GM15510 (cell line): Measurements from ENCODE around the gene KCNE3.

Experiments used
- POLR2A ChIP-seq: IDR thresholded peaks from 3 replicates; pipeline ENCODE4 v1.6.1; 2011; ENCODE audit warnings: borderline replicate concordance; ENCODE audit not compliant: insufficient read length; ENCODE audit errors: extremely low read depth

The KCNE3 gene, protein sequence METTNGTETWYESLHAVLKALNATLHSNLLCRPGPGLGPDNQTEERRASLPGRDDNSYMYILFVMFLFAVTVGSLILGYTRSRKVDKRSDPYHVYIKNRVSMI

GRCh38 chr11:74466916-74467885 is at the start of gene KCNE3:
KCNE3 (minus strand) TSS chr11:74467549; CDS start chr11:74457563, 9,986 bp downstream.
- no peak for TF ChIP-seq POLR2A

GRCh38 chr11:74507582-74507981 is 40.2 kb upstream of the KCNE3 start:
- TF ChIP-seq POLR2A = no peak

GRCh38 chr11:74506823-74507222 is 39.5 kb upstream of the KCNE3 start:
- no peak for TF ChIP-seq POLR2A

GRCh38 chr11:74505911-74506310 is 38.6 kb upstream of the KCNE3 start:
- no peak for TF ChIP-seq POLR2A

GRCh38 chr11:74504100-74504691 is 36.8 kb upstream of the KCNE3 start:
- TF ChIP-seq POLR2A = no peak

DNA sequence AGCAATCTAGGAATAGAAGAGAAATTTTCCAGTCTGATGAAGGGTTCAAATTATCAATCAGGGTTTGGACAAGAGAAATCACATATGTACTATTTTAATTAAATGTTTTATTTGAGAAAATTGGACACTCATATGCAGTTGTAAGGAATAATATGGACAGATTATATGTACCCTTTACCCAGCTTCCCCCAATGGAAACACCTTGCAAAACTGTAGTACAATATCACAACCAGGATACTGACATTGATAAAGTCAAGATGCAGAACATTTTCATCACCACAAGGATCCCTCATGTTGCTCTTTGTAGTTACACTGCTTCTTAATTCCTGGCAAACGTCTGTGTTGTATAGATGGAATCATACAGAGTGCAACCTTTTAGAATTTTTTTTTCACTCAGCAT is 27.6 kb upstream of the KCNE3 start:
- TF ChIP-seq POLR2A = no peak

GRCh38 chr11:74493791-74494630 is 26.7 kb upstream of the KCNE3 start:
- TF ChIP-seq POLR2A = no peak

DNA sequence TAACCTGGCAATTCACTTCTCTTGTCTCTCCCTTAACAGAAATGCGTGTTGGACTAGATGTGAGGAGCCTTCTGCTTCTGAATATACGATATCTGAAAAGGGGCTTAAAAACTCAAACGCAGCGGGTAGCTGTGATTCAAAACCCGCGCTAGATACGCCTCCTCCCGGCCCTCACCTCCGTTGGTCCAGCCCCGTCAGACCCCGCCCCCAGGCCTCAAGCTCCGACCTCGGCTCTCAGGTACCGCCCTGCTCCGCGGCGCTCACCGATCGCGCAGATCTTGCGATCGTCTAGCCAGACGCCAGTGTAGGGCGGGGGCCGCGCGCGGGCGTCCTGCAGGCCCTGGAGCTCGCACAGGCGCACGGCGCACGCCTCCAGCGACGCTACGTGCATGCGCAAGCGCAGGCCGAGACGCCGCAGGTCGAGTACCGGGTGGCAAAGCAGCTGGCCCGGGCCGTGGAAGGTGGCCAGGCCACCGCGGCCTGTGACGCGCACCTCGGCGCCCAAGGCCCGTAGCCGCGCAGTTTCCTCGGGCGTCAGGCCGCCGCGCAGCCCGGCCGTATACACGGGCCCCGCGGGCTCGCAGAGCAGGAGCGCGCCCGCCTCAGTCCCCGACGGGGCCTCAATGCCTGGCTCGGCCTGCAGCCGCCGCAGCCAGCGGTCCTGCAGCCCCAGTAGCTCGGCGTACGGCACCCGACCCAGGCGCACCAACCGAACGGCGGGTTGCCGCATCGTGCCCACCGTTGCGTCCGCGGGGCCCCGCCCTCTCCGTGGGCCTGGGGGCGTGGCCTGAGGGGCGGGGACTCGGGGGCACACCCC is 25.8 kb upstream of the KCNE3 start, which contains the start of gene LIPT2:
LIPT2 (minus strand) TSS at position 751 of the 817 bp plus-strand sequence; CDS start at position 730, 21 bp downstream.
- TF ChIP-seq POLR2A = peak; percentile 83

DNA sequence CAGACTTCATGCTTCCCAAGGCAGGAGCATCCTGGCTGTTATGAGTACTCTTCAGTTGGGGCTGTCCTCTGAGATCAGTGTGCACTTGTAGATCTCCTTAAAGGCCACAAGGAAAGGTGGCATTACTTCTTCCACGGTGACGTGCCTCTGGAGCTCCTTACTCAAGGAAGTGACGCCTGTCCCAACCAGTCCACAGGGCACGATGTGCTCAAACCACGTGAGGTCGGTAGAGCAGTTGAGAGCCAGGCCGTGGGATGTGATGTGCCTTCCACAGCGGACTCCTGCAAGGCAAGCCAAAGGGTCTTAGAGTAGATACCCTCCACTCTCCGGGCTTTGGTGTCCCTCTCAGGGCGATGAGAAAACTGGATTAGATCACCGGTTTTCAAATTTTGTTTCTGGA is 24.7 kb upstream of the KCNE3 start:
- no peak for TF ChIP-seq POLR2A

DNA sequence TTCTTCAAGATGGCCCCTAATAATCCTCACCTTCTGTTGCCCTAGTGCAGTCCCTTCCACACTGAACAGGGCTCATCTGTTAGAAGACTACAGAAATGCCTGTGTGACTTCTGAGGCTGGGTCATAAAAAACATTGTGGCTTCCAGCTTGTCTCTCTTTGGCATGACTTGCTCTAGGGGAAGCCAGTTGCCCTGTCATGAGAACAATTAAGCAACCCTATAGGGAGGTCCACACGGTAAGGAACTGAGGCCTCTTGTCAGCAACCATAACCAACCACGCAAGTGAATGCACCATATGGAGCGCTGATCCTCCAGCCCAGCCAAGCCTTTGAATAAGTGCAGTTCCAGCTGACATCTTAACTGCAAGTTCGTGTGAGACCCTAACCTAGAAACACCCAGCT is 23.6 kb upstream of the KCNE3 start:
- no peak for TF ChIP-seq POLR2A

GRCh38 chr11:74487875-74488274 is 20.5 kb upstream of the KCNE3 start:
- no peak for TF ChIP-seq POLR2A

GRCh38 chr11:74485868-74486267 is 18.5 kb upstream of the KCNE3 start:
- no peak for TF ChIP-seq POLR2A

- no peak for TF ChIP-seq POLR2A
Observed at GRCh38 chr11:74480688-74481417, 13.5 kb upstream of the KCNE3 start.
